K562 (cell line): Measurements from ENCODE around the gene ZC3H12C. TPM values are rescaled to one million over a fixed set of nuclear protein-coding genes. Genes with fewer than 3 reads are reported as not detected.

Experiments
- ATAC-seq: fragments of 200-7000 bp; cut with Tn5 transposase; 3 replicates; pipeline ENCODE4 v1.9.1; 2020; ENCODE audit warnings: moderate library complexity
- BruUV-seq: library from RNA; stranded (reverse); fragments of 400-500 nt; replicated peaks from 2 replicates; lab custom pipeline; 2021; lab: Mats Ljungman, UMichigan
- CTCF ChIA-PET: fragments of 300-600 bp; formaldehyde crosslinking; extraction: SDS; loops from one replicate; lab custom pipeline; 2021; ENCODE audit warnings: low intra/inter-chr PET ratio; lab: Yijun Ruan, JAX
- POLR2A ChIA-PET: fragments of 300-600, 350-650 bp; sonication (Branson Sonifier 250); formaldehyde crosslinking; extraction: SDS; loops from one replicate; lab custom pipeline; 2021; ENCODE audit warnings: antibody characterized with exemption, inconsistent platforms; lab: Yijun Ruan, JAX
- DNase-seq, 4 experiments: peaks; one replicate each; pipeline versions ENCODE4 v3.0.0 to v3.0.0-alpha.2; 2011 to 2018; ENCODE audit warnings: low spot score in 3 of 4, mixed read lengths in 3 of 4; ENCODE audit errors: extremely low read depth in 1 of 4
- FAIRE-seq: peaks from 2 replicates; lab custom pipeline; 2011; peaks lifted over from hg19 to GRCh38; lab: Jason Lieb, UNC
- H2AFZ ChIP-seq: 2 replicates; pipeline ENCODE4 v1.6.0; 2011; ENCODE audit warnings: low read depth, low read length, control low read depth, inconsistent platforms
- H3K27ac ChIP-seq: fragments of 200-600 bp; 3 replicates; pipeline ENCODE4 v1.8.0; 2011; ENCODE audit warnings: low read depth, mild to moderate bottlenecking, control low read depth, inconsistent platforms, low read length, moderate library complexity, mixed read lengths; ENCODE audit errors: extremely low read depth
- H3K27me3 ChIP-seq, 2 experiments: fragments of 300-600 bp in 1 of 2; 2 replicates in 1 of 2; 3 replicates in 1 of 2; pipeline versions ENCODE4 v1.6.0 to v1.8.0; 2011; ENCODE audit warnings: inconsistent platforms in 2 of 2, low read length in 2 of 2, mild to moderate bottlenecking in 1 of 2, mixed read lengths in 1 of 2, moderate library complexity in 1 of 2; ENCODE audit not compliant: control insufficient read depth in 2 of 2, insufficient read depth in 2 of 2
- H3K36me3 ChIP-seq: fragments of 300-600 bp; 3 replicates; pipeline ENCODE4 v1.8.0; 2011; ENCODE audit warnings: mild to moderate bottlenecking, low read length, inconsistent platforms; ENCODE audit not compliant: control insufficient read depth, insufficient read depth
- H3K4me1 ChIP-seq, 2 experiments: fragments of 200-600 bp in 1 of 2; replicated peaks in 1 of 2; 2 replicates in 1 of 2; 3 replicates in 1 of 2; pipeline versions ENCODE4 v1.5.1 to v1.8.0; 2011; ENCODE audit warnings: inconsistent platforms in 2 of 2, low read length in 2 of 2, mild to moderate bottlenecking in 1 of 2, mixed read lengths in 1 of 2, moderate library complexity in 1 of 2; ENCODE audit not compliant: control insufficient read depth in 2 of 2, insufficient read depth in 2 of 2
- H3K4me2 ChIP-seq: 2 replicates; pipeline ENCODE4 v1.6.1; 2011; ENCODE audit warnings: low read length, control low read depth, inconsistent platforms, mixed read lengths; ENCODE audit not compliant: insufficient read depth
- H3K4me3 ChIP-seq: fragments of 200-600 bp; sonication (generic), shearing (Covaris generic); 2 replicates; pipeline ENCODE4 v1.5.1; 2016; ENCODE audit warnings: control low read depth, inconsistent platforms
- H3K79me2 ChIP-seq: fragments of 200-600 bp; 3 replicates; pipeline ENCODE4 v1.8.0; 2011; ENCODE audit warnings: low read length, inconsistent platforms; ENCODE audit not compliant: control insufficient read depth, insufficient read depth
- H3K9ac ChIP-seq, 2 experiments: 2 replicates each; pipeline versions ENCODE4 v1.6.0 to v1.6.1; 2011; ENCODE audit warnings: low read depth in 2 of 2, low read length in 2 of 2, control low read depth in 1 of 2, inconsistent platforms in 1 of 2, mild to moderate bottlenecking in 1 of 2, mixed read lengths in 1 of 2; ENCODE audit not compliant: insufficient read depth in 1 of 2
- H3K9me1 ChIP-seq: one replicate; pipeline ENCODE4 v1.6.0; 2011; ENCODE audit warnings: inconsistent platforms, mild to moderate bottlenecking, low read length, moderate library complexity; ENCODE audit not compliant: control insufficient read depth, insufficient read depth
- H3K9me3 ChIP-seq: replicated peaks from 2 replicates; pipeline ENCODE4 v1.5.1; 2011; ENCODE audit warnings: low read depth, low read length, inconsistent platforms; ENCODE audit not compliant: control insufficient read depth, insufficient read depth
- H4K20me1 ChIP-seq: replicated peaks from 2 replicates; pipeline ENCODE4 v1.6.1; 2011; ENCODE audit warnings: low read length, inconsistent platforms, mixed read lengths; ENCODE audit not compliant: control insufficient read depth, insufficient read depth
- CAMTA2 ChIP-seq: fragments of 250-450 bp; sonication (Bioruptor Pico); conservative IDR thresholded peaks from 2 replicates; pipeline ENCODE4 v1.5.1; 2022
- ESRRA ChIP-seq: fragments of 450-650 bp; IDR thresholded peaks from 2 replicates; pipeline ENCODE4 v1.6.1; 2014; ENCODE audit warnings: low read depth, mild to moderate bottlenecking, moderate library complexity, borderline replicate concordance
- SAP30 ChIP-seq: fragments of 200-600 bp; sonication (generic); IDR thresholded peaks from 2 replicates; pipeline ENCODE4 v1.6.1; 2012; ENCODE audit warnings: borderline replicate concordance, low read depth, mild to moderate bottlenecking, moderate library complexity, low read length, control low read depth, inconsistent platforms; ENCODE audit not compliant: insufficient read depth, poor library complexity, severe bottlenecking
- WGBS: fragments of 100-300 bp; shearing (Covaris generic); methylation state at CpG from one replicate; pipeline ENCODE4 v1.1.6; 2016; ENCODE audit warnings: low coverage, mixed read lengths; ENCODE audit not compliant: insufficient coverage; ENCODE audit errors: missing lambda C conversion rate; 5-methylcytosine and 5-hydroxymethylcytosine counted together
- in situ Hi-C: fragments of 300-500 bp; cut with MboI; formaldehyde crosslinking; loops from 4 replicates; pipeline ENCODE4 v1.15.0; 2018; ENCODE audit warnings: inconsistent platforms, mixed read lengths
- intact Hi-C: fragments of 100-400 bp; cut with micrococcal nuclease; formaldehyde crosslinking; loops from 2 replicates; pipeline ENCODE4 v1.14.2; 2022
- polyA plus RNA-seq, 8 experiments: library from polyadenylated mRNA; depleted of rRNA in 4 of 8; stranded (reverse) in 5 of 8; unstranded in 3 of 8; fragments of >200 nt; fragmentation: Nextera tagmentation in 2 of 8; fragmentation: Illumina TruSeq in 1 of 8; extraction: Ambion mirVana in 2 of 8; extraction: Trizol in 1 of 8; gene quantifications; 2 replicates each; pipeline versions ENCODE4 v1.2.1 to v1.2.3, GENCODE V29; 2011 to 2014; ENCODE audit warnings: inconsistent platforms in 1 of 8, missing spikeins in 1 of 8
- total RNA-seq, 7 experiments: library from RNA; depleted of rRNA in 6 of 7; stranded (reverse); fragments of >200 nt in 6 of 7; fragmentation: Illumina TruSeq in 2 of 7; extraction: Trizol in 2 of 7; gene quantifications; 2 replicates each; pipeline versions ENCODE4 v1.2.1 to v1.2.3, GENCODE V29; 2011 to 2021; ENCODE audit warnings: low replicate concordance in 1 of 7
- TF ChIP-seq, protein P1 (sequence below): IDR thresholded peaks from 3 replicates; pipeline ENCODE4 v1.6.1; 2011; ENCODE audit warnings: borderline replicate concordance, mild to moderate bottlenecking; ENCODE audit not compliant: insufficient read length, insufficient read depth

ZC3H12C gene
- total and polyA plus RNA-seq, 9 of the 15 experiments (the other 6 are each of a cell fraction or from before 2014, with no cell fraction given): 0.56 to 5.9 (median 3.3) TPM

DNA sequence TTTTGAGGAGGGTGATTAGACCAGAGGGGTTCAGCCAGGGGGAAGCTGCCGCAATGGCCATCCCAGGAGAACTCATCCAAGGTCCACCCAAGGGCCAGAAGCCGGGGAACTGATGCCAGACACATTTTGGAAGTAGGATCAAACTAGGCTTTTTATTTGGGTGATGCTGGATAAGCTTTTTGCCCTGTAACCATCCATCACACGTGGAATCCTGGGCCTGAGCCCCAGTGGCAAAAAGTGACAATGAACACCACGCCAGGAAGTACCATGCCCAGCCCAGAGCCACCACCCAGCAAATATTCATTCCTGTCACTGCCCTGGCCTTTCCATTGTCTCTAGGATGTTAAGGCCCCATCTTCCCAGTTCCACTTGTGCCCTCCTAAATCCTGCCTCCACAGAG is 85.9 kb downstream of the ZC3H12C start:
- peaks cover 0 to 9% of the 10 kb centered on the region in 2 experiments; a peak in 1 of 5 replicates for H3K27me3 ChIP-seq
- ChIA-PET POLR2A (interaction anchor here (0.5 kb wide), 1 partner anchor 53 kb away, joined by 3 read pairs; no protein-coding TSS in a partner anchor), CTCF (no interaction called here)
- DNase-seq (no peak), ATAC-seq (no peak), FAIRE-seq (no peak)
- no peaks in the 10 kb centered on the region for H4K20me1 ChIP-seq
- H3K79me2 ChIP-seq: no peaks in the 10 kb centered on the region
- no peak overlapping the region for H2AFZ ChIP-seq
- H3K4me1 ChIP-seq: no peaks in the 10 kb centered on the region; a peak in 1 of 5 replicates
- H3K36me3 ChIP-seq: no peaks in the 10 kb centered on the region
- TF ChIP-seq, protein P1, sequence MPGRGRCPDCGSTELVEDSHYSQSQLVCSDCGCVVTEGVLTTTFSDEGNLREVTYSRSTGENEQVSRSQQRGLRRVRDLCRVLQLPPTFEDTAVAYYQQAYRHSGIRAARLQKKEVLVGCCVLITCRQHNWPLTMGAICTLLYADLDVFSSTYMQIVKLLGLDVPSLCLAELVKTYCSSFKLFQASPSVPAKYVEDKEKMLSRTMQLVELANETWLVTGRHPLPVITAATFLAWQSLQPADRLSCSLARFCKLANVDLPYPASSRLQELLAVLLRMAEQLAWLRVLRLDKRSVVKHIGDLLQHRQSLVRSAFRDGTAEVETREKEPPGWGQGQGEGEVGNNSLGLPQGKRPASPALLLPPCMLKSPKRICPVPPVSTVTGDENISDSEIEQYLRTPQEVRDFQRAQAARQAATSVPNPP: no peak
- TF ChIP-seq CAMTA2 (CRISPR knock-in tag): no peak
- TF ChIP-seq ESRRA: no peak
- TF ChIP-seq SAP30: no peak
- BruUV-seq: no TSS peak
- no peak overlapping the region for H3K4me3 ChIP-seq
- no peaks in the 10 kb centered on the region for H3K9me3 ChIP-seq
- WGBS: 34% methylated on average over 4 of the region's 4 CpGs
- H3K27ac ChIP-seq: no peak overlapping the region
- H3K4me2 ChIP-seq: no peak overlapping the region
- in situ Hi-C loops: loop anchor here (25.0 kb wide), 1 partner anchor 1058 kb away; the partner anchor contains the start of gene POU2AF2
- intact Hi-C loops: loop anchor here (5.0 kb wide), 1 partner anchor 232 kb away; no protein-coding TSS in a partner anchor
- no peak overlapping the region for H3K9ac ChIP-seq
- H3K9me1 ChIP-seq: no peaks in the 10 kb centered on the region
